Measurements from ENCODE around the gene BAX. TPM values are rescaled to one million over a fixed set of nuclear protein-coding genes. Genes with fewer than 3 reads are reported as not detected.

The BAX gene
- total and polyA plus RNA-seq, 9 of the 15 experiments (the other 6 are each of a cell fraction or from before 2014, with no cell fraction given), result 3.2 to 95.4 (median 44.5) TPM

GRCh38 chr19:48943081-48943480, 11.6 kb upstream of the BAX start (continued):
- TF ChIP-seq, protein P1, sequence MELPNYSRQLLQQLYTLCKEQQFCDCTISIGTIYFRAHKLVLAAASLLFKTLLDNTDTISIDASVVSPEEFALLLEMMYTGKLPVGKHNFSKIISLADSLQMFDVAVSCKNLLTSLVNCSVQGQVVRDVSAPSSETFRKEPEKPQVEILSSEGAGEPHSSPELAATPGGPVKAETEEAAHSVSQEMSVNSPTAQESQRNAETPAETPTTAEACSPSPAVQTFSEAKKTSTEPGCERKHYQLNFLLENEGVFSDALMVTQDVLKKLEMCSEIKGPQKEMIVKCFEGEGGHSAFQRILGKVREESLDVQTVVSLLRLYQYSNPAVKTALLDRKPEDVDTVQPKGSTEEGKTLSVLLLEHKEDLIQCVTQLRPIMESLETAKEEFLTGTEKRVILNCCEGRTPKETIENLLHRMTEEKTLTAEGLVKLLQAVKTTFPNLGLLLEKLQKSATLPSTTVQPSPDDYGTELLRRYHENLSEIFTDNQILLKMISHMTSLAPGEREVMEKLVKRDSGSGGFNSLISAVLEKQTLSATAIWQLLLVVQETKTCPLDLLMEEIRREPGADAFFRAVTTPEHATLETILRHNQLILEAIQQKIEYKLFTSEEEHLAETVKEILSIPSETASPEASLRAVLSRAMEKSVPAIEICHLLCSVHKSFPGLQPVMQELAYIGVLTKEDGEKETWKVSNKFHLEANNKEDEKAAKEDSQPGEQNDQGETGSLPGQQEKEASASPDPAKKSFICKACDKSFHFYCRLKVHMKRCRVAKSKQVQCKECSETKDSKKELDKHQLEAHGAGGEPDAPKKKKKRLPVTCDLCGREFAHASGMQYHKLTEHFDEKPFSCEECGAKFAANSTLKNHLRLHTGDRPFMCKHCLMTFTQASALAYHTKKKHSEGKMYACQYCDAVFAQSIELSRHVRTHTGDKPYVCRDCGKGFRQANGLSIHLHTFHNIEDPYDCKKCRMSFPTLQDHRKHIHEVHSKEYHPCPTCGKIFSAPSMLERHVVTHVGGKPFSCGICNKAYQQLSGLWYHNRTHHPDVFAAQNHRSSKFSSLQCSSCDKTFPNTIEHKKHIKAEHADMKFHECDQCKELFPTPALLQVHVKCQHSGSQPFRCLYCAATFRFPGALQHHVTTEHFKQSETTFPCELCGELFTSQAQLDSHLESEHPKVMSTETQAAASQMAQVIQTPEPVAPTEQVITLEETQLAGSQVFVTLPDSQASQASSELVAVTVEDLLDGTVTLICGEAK (IDR thresholded peaks at IDR 0.05), result 0 out of 2 replicates have a peak, but pooled peaks have one; percentile 39
- TF ChIP-seq, protein P1 (CRISPR knock-in tag; IDR thresholded peaks at IDR 0.05), result no peak
- TF ChIP-seq ZNF146 (CRISPR knock-in tag; IDR thresholded peaks at IDR 0.05; ENCODE audit: unreplicated experiment) (no peak), BMI1 (IDR thresholded peaks at IDR 0.05; ENCODE audit: low read length) (no peak), ZNF263 (CRISPR knock-in tag; IDR thresholded peaks at IDR 0.05; ENCODE audit: borderline replicate concordance) (no peak), CTBP1 (IDR thresholded peaks at IDR 0.05; ENCODE audit: borderline replicate concordance) (0 out of 2 replicates have a peak, but pooled peaks have one; percentile 24), ZNF699 (CRISPR knock-in tag; IDR thresholded peaks at IDR 0.05; ENCODE audit: insufficient replicate concordance) (no peak), HNRNPUL1 (IDR thresholded peaks at IDR 0.05; ENCODE audit: low read length) (no peak), MEIS2 (IDR thresholded peaks at IDR 0.05; ENCODE audit: partially characterized antibody) (peak; percentile 27), FIP1L1 (IDR thresholded peaks at IDR 0.05; ENCODE audit: low read depth, low read length, poor library complexity, severe bottlenecking) (no peak), SAFB2 (IDR thresholded peaks at IDR 0.05; ENCODE audit: borderline replicate concordance, low read depth, low read length, severe bottlenecking) (no peak), PKNOX1 (IDR thresholded peaks at IDR 0.05) (peak; percentile 81), ZNF57 (CRISPR knock-in tag; IDR thresholded peaks at IDR 0.05) (no peak), ZNF197 (CRISPR knock-in tag; IDR thresholded peaks at IDR 0.05; ENCODE audit: low read depth) (no peak), ZNF444 (CRISPR knock-in tag; IDR thresholded peaks at IDR 0.05) (no peak)
- TF ChIP-seq, protein P2, sequence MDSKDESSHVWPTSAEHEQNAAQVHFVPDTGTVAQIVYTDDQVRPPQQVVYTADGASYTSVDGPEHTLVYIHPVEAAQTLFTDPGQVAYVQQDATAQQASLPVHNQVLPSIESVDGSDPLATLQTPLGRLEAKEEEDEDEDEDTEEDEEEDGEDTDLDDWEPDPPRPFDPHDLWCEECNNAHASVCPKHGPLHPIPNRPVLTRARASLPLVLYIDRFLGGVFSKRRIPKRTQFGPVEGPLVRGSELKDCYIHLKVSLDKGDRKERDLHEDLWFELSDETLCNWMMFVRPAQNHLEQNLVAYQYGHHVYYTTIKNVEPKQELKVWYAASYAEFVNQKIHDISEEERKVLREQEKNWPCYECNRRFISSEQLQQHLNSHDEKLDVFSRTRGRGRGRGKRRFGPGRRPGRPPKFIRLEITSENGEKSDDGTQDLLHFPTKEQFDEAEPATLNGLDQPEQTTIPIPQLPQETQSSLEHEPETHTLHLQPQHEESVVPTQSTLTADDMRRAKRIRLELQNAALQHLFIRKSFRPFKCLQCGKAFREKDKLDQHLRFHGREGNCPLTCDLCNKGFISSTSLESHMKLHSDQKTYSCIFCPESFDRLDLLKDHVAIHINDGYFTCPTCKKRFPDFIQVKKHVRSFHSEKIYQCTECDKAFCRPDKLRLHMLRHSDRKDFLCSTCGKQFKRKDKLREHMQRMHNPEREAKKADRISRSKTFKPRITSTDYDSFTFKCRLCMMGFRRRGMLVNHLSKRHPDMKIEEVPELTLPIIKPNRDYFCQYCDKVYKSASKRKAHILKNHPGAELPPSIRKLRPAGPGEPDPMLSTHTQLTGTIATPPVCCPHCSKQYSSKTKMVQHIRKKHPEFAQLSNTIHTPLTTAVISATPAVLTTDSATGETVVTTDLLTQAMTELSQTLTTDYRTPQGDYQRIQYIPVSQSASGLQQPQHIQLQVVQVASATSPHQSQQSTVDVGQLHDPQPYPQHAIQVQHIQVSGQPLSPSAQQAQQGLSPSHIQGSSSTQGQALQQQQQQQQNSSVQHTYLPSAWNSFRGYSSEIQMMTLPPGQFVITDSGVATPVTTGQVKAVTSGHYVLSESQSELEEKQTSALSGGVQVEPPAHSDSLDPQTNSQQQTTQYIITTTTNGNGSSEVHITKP (IDR thresholded peaks at IDR 0.05; ENCODE audit: partially characterized antibody), result no peak
